HG03060 (cell line): ENCODE measurements around the gene RBM38.
"Not testable (repeated sequence)": the region's sequence is repeated elsewhere in the genome, so short reads cannot be mapped to it uniquely, and the experiment has no call there.

ENCODE experiments used
- ATAC-seq: cut with Tn5 transposase; IDR thresholded peaks from one replicate; pipeline ENCODE4 v1.9.1; 2021; ENCODE audit warnings: low read depth, moderate number of reproducible peaks; ENCODE audit not compliant: unreplicated experiment

The RBM38 gene

GRCh38 chr20:57416296-57417022 is 25.3 kb downstream of the RBM38 start:
- ATAC-seq: no peak

GRCh38 chr20:57417051-57417689 is 26.0 kb downstream of the RBM38 start:
- ATAC-seq: no peak

GRCh38 chr20:57417830-57418780 is 26.9 kb downstream of the RBM38 start:
- no peak for ATAC-seq

GRCh38 chr20:57419479-57419878 is 28.3 kb downstream of the RBM38 start:
- ATAC-seq: not testable (repeated sequence)

- ATAC-seq: no peak
These were observed 29.5 kb downstream of the RBM38 start for GRCh38 chr20:57420571-57421252.

GRCh38 chr20:57421253-57422220 is 30.3 kb downstream of the RBM38 start:
- no peak for ATAC-seq

GRCh38 chr20:57422254-57422653 is 31.1 kb downstream of the RBM38 start:
- no peak for ATAC-seq

- ATAC-seq: no peak
These were observed 34.2 kb downstream of the RBM38 start for GRCh38 chr20:57425150-57426013.

GRCh38 chr20:57426271-57426689 is 35.1 kb downstream of the RBM38 start:
- ATAC-seq: no peak

GRCh38 chr20:57426831-57427230 is 35.6 kb downstream of the RBM38 start:
- ATAC-seq: no peak

GRCh38 chr20:57428324-57429158 is 37.3 kb downstream of the RBM38 start:
- ATAC-seq: no peak

GRCh38 chr20:57429159-57429496 is 37.9 kb downstream of the RBM38 start:
- ATAC-seq: no peak

- no peak for ATAC-seq
These were observed 38.5 kb downstream of the RBM38 start for GRCh38 chr20:57429580-57430200.

- not testable (repeated sequence) for ATAC-seq
These were observed 39.0 kb downstream of the RBM38 start for GRCh38 chr20:57430201-57430596.

- no peak for ATAC-seq
These were observed 40.3 kb downstream of the RBM38 start for GRCh38 chr20:57431539-57431835.

- ATAC-seq: no peak
These were observed 41.3 kb downstream of the RBM38 start for GRCh38 chr20:57432480-57432861.

GRCh38 chr20:57432862-57433491 is 41.8 kb downstream of the RBM38 start:
- peak; percentile 71 for ATAC-seq
